Mesenchymal stem cell (in vitro differentiated cells and primary cell): Measurements from ENCODE around the gene CRB2. TPM values are rescaled to one million over a fixed set of nuclear protein-coding genes. Genes with fewer than 3 reads are reported as not detected.
A peak's percentile ranks its signal among the peaks of the same experiment; 100 is the strongest.

ENCODE experiments used
- DNase-seq: peaks from one replicate; pipeline ENCODE4 v3.0.0-alpha.2; 2013
- H2AFZ ChIP-seq: one replicate; pipeline ENCODE4 v1.6.1; 2013; ENCODE audit warnings: low read depth, mild to moderate bottlenecking, control low read depth, inconsistent platforms, low read length, moderate library complexity
- H2AK5ac ChIP-seq: 2 replicates; pipeline ENCODE4 v1.6.1; 2013; ENCODE audit warnings: low read length, moderate library complexity, mild to moderate bottlenecking, inconsistent platforms; ENCODE audit not compliant: severe bottlenecking
- H2BK120ac ChIP-seq: one replicate; pipeline ENCODE4 v1.6.1; 2013; ENCODE audit warnings: low read depth, mild to moderate bottlenecking, inconsistent platforms, low read length, moderate library complexity
- H2BK12ac ChIP-seq, 2 experiments: one replicate each; pipeline ENCODE4 v1.6.1; 2013; ENCODE audit warnings: inconsistent platforms in 2 of 2, low read length in 2 of 2, mild to moderate bottlenecking in 2 of 2, moderate library complexity in 2 of 2, control low read depth in 1 of 2
- H2BK15ac ChIP-seq: one replicate; pipeline ENCODE4 v1.6.1; 2013; ENCODE audit warnings: mild to moderate bottlenecking, low read depth, inconsistent platforms; ENCODE audit not compliant: poor library complexity, severe bottlenecking
- H2BK5ac ChIP-seq: 2 replicates; pipeline ENCODE4 v1.6.1; 2013; ENCODE audit warnings: low read depth, mild to moderate bottlenecking, low read length, control low read depth, inconsistent platforms; ENCODE audit not compliant: poor library complexity, severe bottlenecking
- H3K14ac ChIP-seq, 2 experiments: one replicate each; pipeline ENCODE4 v1.6.1; 2013; ENCODE audit warnings: inconsistent platforms in 2 of 2, low read length in 2 of 2, control low read depth in 1 of 2, mild to moderate bottlenecking in 1 of 2, moderate library complexity in 1 of 2
- H3K18ac ChIP-seq, 2 experiments: one replicate each; pipeline ENCODE4 v1.6.1; 2013; ENCODE audit warnings: inconsistent platforms in 2 of 2, low read length in 2 of 2, control low read depth in 1 of 2, low read depth in 1 of 2, mild to moderate bottlenecking in 1 of 2
- H3K23ac ChIP-seq, 2 experiments: one replicate each; pipeline ENCODE4 v1.6.1; 2013; ENCODE audit warnings: inconsistent platforms in 2 of 2, low read length in 2 of 2, mild to moderate bottlenecking in 2 of 2, moderate library complexity in 2 of 2, control low read depth in 1 of 2
- H3K27ac ChIP-seq: 2 replicates; pipeline ENCODE4 v1.5.1; 2013; ENCODE audit warnings: mild to moderate bottlenecking, moderate library complexity, low read length, control low read depth, inconsistent platforms; ENCODE audit not compliant: poor library complexity, severe bottlenecking
- H3K27me3 ChIP-seq, 2 experiments: 2 replicates each; pipeline versions ENCODE4 v1.6.1 to v1.7.0; 2013; ENCODE audit warnings: low read length in 2 of 2, mild to moderate bottlenecking in 2 of 2, moderate library complexity in 2 of 2, control low read depth in 1 of 2, inconsistent platforms in 1 of 2; ENCODE audit not compliant: control insufficient read depth in 1 of 2, insufficient read depth in 1 of 2
- H3K36me3 ChIP-seq, 2 experiments: 2 replicates each; pipeline versions ENCODE4 v1.6.1 to v1.7.0; 2013; ENCODE audit warnings: low read length in 2 of 2, control low read depth in 1 of 2, inconsistent platforms in 1 of 2, low read depth in 1 of 2, mild to moderate bottlenecking in 1 of 2; ENCODE audit not compliant: insufficient read depth in 2 of 2, control insufficient read depth in 1 of 2
- H3K4ac ChIP-seq, 2 experiments: one replicate each; pipeline ENCODE4 v1.6.1; 2013; ENCODE audit warnings: inconsistent platforms in 2 of 2, low read length in 2 of 2, mild to moderate bottlenecking in 2 of 2, moderate library complexity in 2 of 2, control low read depth in 1 of 2, low read depth in 1 of 2
- H3K4me1 ChIP-seq: 2 replicates; pipeline ENCODE4 v1.6.1; 2013; ENCODE audit warnings: low read depth, low read length, control low read depth; ENCODE audit not compliant: control insufficient read depth, insufficient read depth
- H3K4me2 ChIP-seq: 2 replicates; pipeline ENCODE4 v1.6.1; 2013; ENCODE audit warnings: low read length, mild to moderate bottlenecking, inconsistent platforms; ENCODE audit not compliant: poor library complexity, severe bottlenecking
- H3K4me3 ChIP-seq, 2 experiments: 2 replicates each; pipeline versions ENCODE4 v1.5.1 to v1.7.0; 2013; ENCODE audit warnings: low read length in 2 of 2, mild to moderate bottlenecking in 2 of 2, control low read depth in 1 of 2, low read depth in 1 of 2; ENCODE audit not compliant: insufficient read depth in 1 of 2
- H3K79me1 ChIP-seq: replicated peaks from 2 replicates; pipeline ENCODE4 v1.6.1; 2013; ENCODE audit warnings: mild to moderate bottlenecking, control low read depth, low read length, inconsistent platforms; ENCODE audit not compliant: poor library complexity, severe bottlenecking
- H3K9ac ChIP-seq: 2 replicates; pipeline ENCODE4 v1.7.0; 2013; ENCODE audit warnings: mild to moderate bottlenecking, low read length, moderate library complexity
- H3K9me3 ChIP-seq: 2 replicates; pipeline ENCODE4 v1.7.0; 2013; ENCODE audit warnings: mild to moderate bottlenecking, low read length; ENCODE audit not compliant: control insufficient read depth
- H4K8ac ChIP-seq: one replicate; pipeline ENCODE4 v1.6.1; 2013; ENCODE audit warnings: inconsistent platforms, mild to moderate bottlenecking, low read length, moderate library complexity
- H4K91ac ChIP-seq: one replicate; pipeline ENCODE4 v1.6.1; 2013; ENCODE audit warnings: mild to moderate bottlenecking, low read length, inconsistent platforms
- WGBS: methylation state at CpG from one replicate; pipeline ENCODE4 v1.1.7; 2013; ENCODE audit warnings: mixed read lengths; 5-methylcytosine and 5-hydroxymethylcytosine counted together
- polyA plus RNA-seq, 2 experiments: library from polyadenylated mRNA; stranded (reverse); fragments of 200-250 nt; gene quantifications; one replicate each; pipeline ENCODE4 v1.2.3, GENCODE V29; 2013

The CRB2 gene
- 0.11 TPM for polyA plus RNA-seq (2013, experiment 1 of 2)
- polyA plus RNA-seq (2013, experiment 2 of 2), result 0.10 TPM

DNA sequence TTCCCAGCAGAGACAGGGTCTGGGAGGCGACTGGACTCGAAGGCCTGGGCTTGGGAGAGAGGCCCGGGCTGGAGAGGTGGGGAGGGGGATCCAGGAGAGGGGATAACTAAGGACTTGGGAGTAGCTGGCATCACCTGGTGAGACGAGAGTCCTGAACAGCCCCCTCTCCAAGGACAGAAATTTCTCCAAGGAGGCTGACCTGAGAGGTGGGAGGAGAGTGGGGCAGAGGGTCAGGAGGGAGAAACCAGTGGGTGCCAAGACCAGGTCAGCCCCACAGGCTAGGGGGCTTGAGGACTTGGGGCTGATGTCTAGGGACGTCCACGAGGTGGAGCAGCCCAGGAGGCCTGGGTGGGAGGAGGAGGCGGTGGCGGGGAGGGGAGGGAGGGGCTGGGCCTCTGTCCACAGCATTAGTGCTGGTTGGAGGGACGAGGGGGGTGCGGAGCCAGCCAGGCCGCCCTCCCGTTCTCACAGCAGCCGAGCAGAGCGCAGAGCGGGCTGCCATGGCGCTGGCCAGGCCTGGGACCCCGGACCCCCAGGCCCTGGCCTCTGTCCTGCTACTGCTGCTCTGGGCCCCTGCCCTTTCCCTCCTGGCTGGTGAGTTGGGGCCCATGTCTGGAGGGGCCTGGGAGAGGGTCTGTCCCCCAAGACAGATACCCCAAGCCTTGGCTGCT is at the start of gene CRB2:
CRB2 (plus strand) TSS at position 437 of the 671 bp plus-strand sequence; CDS start at position 501, 64 bp downstream.
- Histone ChIP-seq H2AK5ac (no peak within 1 kb of the TSS), H3K18ac (no peak within 1 kb of the TSS), H2BK5ac (no peak within 1 kb of the TSS), H3K23ac (no peak within 1 kb of the TSS), H4K91ac (no peak within 1 kb of the TSS), H3K9me3 (no peaks in the 10 kb centered on the region), H3K4me3 (peak within 1 kb of the TSS in 1 of 2 experiments; percentile 15), H2BK120ac (no peak within 1 kb of the TSS), H3K27me3 (peaks cover 50 to 60% of the 10 kb centered on the region in 2 experiments), H2AFZ (no peak within 1 kb of the TSS), H4K8ac (no peak within 1 kb of the TSS), H3K27ac (no peak within 1 kb of the TSS), H2BK12ac (peak within 1 kb of the TSS in 1 of 2 experiments; percentile 5), H3K9ac (no peak within 1 kb of the TSS), H3K79me1 (no peaks in the 10 kb centered on the region), H3K4ac (no peak within 1 kb of the TSS), H2BK15ac (no peak within 1 kb of the TSS), H3K4me2 (no peak within 1 kb of the TSS), H3K14ac (no peak within 1 kb of the TSS), H3K36me3 (no peaks in the 10 kb centered on the region), H3K4me1 (peaks cover 47% of the 10 kb centered on the region)
- WGBS, result 7% methylated on average over 16 of the region's 17 CpGs
- DNase-seq, result peak; percentile 50

DNA sequence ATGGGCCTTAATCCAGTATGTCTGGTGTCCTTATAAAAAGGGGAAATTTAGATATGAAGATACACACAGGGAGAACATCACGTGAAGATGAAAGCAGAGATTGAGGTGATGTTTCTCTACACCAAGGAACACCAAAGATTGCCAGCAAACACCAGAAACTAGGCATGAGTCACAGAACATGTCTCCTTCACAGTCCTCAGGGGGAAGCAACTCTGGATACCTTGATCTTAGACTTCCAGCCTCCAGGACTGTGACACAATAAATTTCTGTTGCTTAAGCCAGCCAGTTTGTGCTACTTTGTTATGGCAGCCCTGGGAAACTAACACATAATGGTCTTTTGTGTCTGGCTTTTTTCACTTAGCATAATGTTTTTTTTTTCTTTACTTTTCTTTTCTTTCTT is 46.4 kb upstream of the CRB2 start:
- H3K4ac ChIP-seq, result no peak overlapping the region
- no peak overlapping the region for H2BK5ac ChIP-seq
- H4K8ac ChIP-seq, result no peak overlapping the region
- H3K4me2 ChIP-seq, result no peak overlapping the region
- H3K4me3 ChIP-seq, result no peak overlapping the region
- peaks cover 14 to 21% of the 10 kb centered on the region in 2 experiments for H3K27me3 ChIP-seq
- H2AFZ ChIP-seq, result no peak overlapping the region
- H3K79me1 ChIP-seq, result no peaks in the 10 kb centered on the region
- no peak overlapping the region for H2BK120ac ChIP-seq
- WGBS, result 79% methylated on average over 1 of the region's 1 CpG
- H2AK5ac ChIP-seq, result no peak overlapping the region
- H2BK15ac ChIP-seq, result no peak overlapping the region
- H3K27ac ChIP-seq, result no peak overlapping the region
- no peak overlapping the region for H3K14ac ChIP-seq
- H3K9ac ChIP-seq, result no peak overlapping the region
- H3K9me3 ChIP-seq, result no peaks in the 10 kb centered on the region
- no peak overlapping the region for H4K91ac ChIP-seq
- H2BK12ac ChIP-seq, result no peak overlapping the region
- H3K18ac ChIP-seq, result no peak overlapping the region
- peaks cover 1% of the 10 kb centered on the region for H3K4me1 ChIP-seq
- no peak overlapping the region for H3K23ac ChIP-seq
- no peaks in the 10 kb centered on the region for H3K36me3 ChIP-seq
- no peak for DNase-seq

DNA sequence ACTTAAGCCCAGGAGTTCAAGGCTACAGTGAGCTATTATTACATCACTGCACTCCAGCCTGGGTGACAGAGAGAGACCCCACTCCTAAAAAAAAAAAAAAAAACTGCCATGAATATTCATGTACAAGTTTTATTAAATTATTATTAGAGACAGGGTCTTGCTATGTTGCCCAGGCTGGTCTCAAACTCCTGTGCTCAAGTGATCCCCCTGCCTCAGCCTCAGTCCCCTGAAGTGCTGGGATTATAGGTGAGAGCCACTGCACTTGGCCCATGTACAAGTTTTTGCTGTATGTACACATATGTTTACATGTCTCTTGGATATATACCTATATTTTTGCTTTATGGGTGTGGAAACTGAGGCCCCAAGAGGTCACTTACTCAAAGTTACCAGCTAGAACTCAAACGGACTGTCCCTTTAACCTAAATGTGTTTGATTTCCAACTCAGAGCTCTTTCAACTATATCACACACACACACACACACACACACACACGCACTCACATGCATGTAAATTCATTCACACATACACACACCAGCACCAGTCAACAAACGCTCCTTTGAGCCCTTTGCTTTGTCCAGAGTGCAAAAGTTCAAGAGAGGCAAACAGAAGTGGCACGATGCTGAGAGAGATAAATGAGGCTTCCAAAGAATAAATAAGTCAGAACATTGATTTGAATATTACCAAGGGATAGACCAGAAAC is 45.3 kb upstream of the CRB2 start:
- 74% methylated on average over 4 of the region's 4 CpGs for WGBS
- no peak overlapping the region for H3K4me2 ChIP-seq

DNA sequence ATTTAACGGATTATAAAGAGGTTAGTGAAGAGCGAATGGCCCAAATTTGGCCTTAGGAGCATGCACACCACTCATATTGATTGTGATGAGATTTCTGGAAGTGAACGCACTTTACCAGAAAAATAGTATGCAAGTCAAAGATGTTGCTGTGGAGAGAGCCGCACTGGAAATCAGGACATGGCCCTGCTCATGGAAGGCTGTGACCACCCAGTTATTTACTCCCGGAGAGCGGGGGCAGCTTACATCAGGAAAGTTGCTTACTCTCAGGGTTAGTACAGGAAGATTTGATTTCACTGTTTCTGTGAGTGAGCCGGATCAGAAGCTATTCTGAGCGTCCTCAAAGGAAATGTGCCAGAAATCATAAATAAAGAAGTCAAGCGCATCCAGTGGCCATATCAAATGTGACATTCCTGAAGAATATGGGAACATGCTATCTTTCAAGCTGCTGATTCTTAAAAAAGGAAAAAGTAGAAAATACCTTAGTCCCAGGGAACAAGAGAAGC is 44.7 kb upstream of the CRB2 start:
- 86% methylated on average over 8 of the region's 9 CpGs for WGBS
- no peak overlapping the region for H2BK120ac ChIP-seq
- H3K14ac ChIP-seq, result no peak overlapping the region
- no peaks in the 10 kb centered on the region for H3K9me3 ChIP-seq
- H4K8ac ChIP-seq, result no peak overlapping the region
- DNase-seq, result no peak
- H3K23ac ChIP-seq, result no peak overlapping the region
- no peak overlapping the region for H3K4ac ChIP-seq
- no peaks in the 10 kb centered on the region for H3K36me3 ChIP-seq
- H3K4me1 ChIP-seq, result no peaks in the 10 kb centered on the region
- H2AK5ac ChIP-seq, result no peak overlapping the region
- H3K4me2 ChIP-seq, result no peak overlapping the region
- no peak overlapping the region for H2BK12ac ChIP-seq
- H2BK15ac ChIP-seq, result no peak overlapping the region
- H3K27me3 ChIP-seq, result peaks cover 14 to 21% of the 10 kb centered on the region in 2 experiments
- H3K9ac ChIP-seq, result no peak overlapping the region
- no peak overlapping the region for H3K4me3 ChIP-seq
- no peak overlapping the region for H4K91ac ChIP-seq
- no peaks in the 10 kb centered on the region for H3K79me1 ChIP-seq
- no peak overlapping the region for H2BK5ac ChIP-seq
- H3K18ac ChIP-seq, result no peak overlapping the region
- no peak overlapping the region for H2AFZ ChIP-seq
- no peak overlapping the region for H3K27ac ChIP-seq

More for the DNA sequence above, 45.3 kb upstream of the CRB2 start:
- no peak overlapping the region for H2BK15ac ChIP-seq
- H3K4me3 ChIP-seq, result no peak overlapping the region
- no peak overlapping the region for H3K14ac ChIP-seq
- H3K4me1 ChIP-seq, result no peaks in the 10 kb centered on the region
- H3K23ac ChIP-seq, result no peak overlapping the region
- H2BK120ac ChIP-seq, result no peak overlapping the region
- H3K18ac ChIP-seq, result no peak overlapping the region
- H3K27ac ChIP-seq, result no peak overlapping the region
- H2BK12ac ChIP-seq, result no peak overlapping the region
- H3K27me3 ChIP-seq, result peaks cover 14 to 21% of the 10 kb centered on the region in 2 experiments
- no peak for DNase-seq
- H2AFZ ChIP-seq, result no peak overlapping the region
- no peak overlapping the region for H2BK5ac ChIP-seq
- no peak overlapping the region for H3K9ac ChIP-seq
- H3K79me1 ChIP-seq, result no peaks in the 10 kb centered on the region
- no peak overlapping the region for H4K91ac ChIP-seq
- H3K9me3 ChIP-seq, result no peaks in the 10 kb centered on the region
- no peaks in the 10 kb centered on the region for H3K36me3 ChIP-seq
- no peak overlapping the region for H4K8ac ChIP-seq
- H2AK5ac ChIP-seq, result no peak overlapping the region
- no peak overlapping the region for H3K4ac ChIP-seq
